GM23338 (cell line): ENCODE measurements around the gene LIPA. TPM values are rescaled to one million over a fixed set of nuclear protein-coding genes. Genes with fewer than 3 reads are reported as not detected.

Experiments used
- ATAC-seq: fragments of 200-7000 bp; cut with Tn5 transposase; 3 replicates; pipeline ENCODE4 v1.9.1; 2020
- DNase-seq: peaks from one replicate; pipeline ENCODE4 v3.0.0-alpha.2; 2015; ENCODE audit warnings: low spot score
- H2AFZ ChIP-seq: fragments of 200-600 bp; sonication (generic); 2 replicates; pipeline ENCODE4 v1.8.0; 2016; ENCODE audit warnings: antibody characterized with exemption, mild to moderate bottlenecking, moderate library complexity
- H3F3A ChIP-seq: fragments of 200-600 bp; sonication (generic); replicated peaks from 2 replicates; pipeline ENCODE4 v1.8.0; 2017; ENCODE audit warnings: antibody characterized with exemption, mixed run types, low read depth
- H3K27ac ChIP-seq: fragments of 200-600 bp; sonication (generic); 2 replicates; pipeline ENCODE4 v1.6.1; 2016; ENCODE audit warnings: low read depth
- H3K27me3 ChIP-seq: fragments of 200-600 bp; sonication (generic); 2 replicates; pipeline ENCODE4 v1.8.0; 2016; ENCODE audit warnings: mild to moderate bottlenecking, mixed run types, moderate library complexity; ENCODE audit not compliant: insufficient read depth
- H3K36me3 ChIP-seq: fragments of 200-600 bp; sonication (generic); 2 replicates; pipeline ENCODE4 v1.8.0; 2016; ENCODE audit warnings: mild to moderate bottlenecking; ENCODE audit not compliant: insufficient read depth
- H3K4me1 ChIP-seq: fragments of 200-600 bp; sonication (generic); 2 replicates; pipeline ENCODE4 v1.8.0; 2016; ENCODE audit warnings: mild to moderate bottlenecking, moderate library complexity; ENCODE audit not compliant: insufficient read depth
- H3K4me2 ChIP-seq: fragments of 200-600 bp; sonication (generic); 2 replicates; pipeline ENCODE4 v1.7.1; 2017; ENCODE audit warnings: mixed run types
- H3K4me3 ChIP-seq: fragments of 200-600 bp; sonication (generic); 2 replicates; pipeline ENCODE4 v1.6.1; 2016; ENCODE audit warnings: mixed run types
- H3K79me2 ChIP-seq: fragments of 200-600 bp; sonication (generic); replicated peaks from 2 replicates; pipeline ENCODE4 v1.8.0; 2017; ENCODE audit warnings: mild to moderate bottlenecking; ENCODE audit not compliant: insufficient read depth
- H3K9me2 ChIP-seq: fragments of 200-600 bp; sonication (generic); 2 replicates; pipeline ENCODE4 v1.8.0; 2017; ENCODE audit not compliant: insufficient read depth
- H4K20me1 ChIP-seq: fragments of 200-600 bp; sonication (generic); replicated peaks from 2 replicates; pipeline ENCODE4 v1.8.0; 2017; ENCODE audit warnings: mild to moderate bottlenecking; ENCODE audit not compliant: insufficient read depth
- H3K27ac Mint-ChIP-seq: 2 replicates; pipeline ENCODE4 v1.8.0; 2020; ENCODE audit warnings: inconsistent platforms, mild to moderate bottlenecking, moderate library complexity, mixed read lengths
- H3K27me3 Mint-ChIP-seq: 3 replicates; pipeline ENCODE4 v1.8.0; 2022; ENCODE audit warnings: low read depth, mild to moderate bottlenecking, moderate library complexity, mixed read lengths, inconsistent platforms; ENCODE audit not compliant: insufficient read depth, poor library complexity
- H3K36me3 Mint-ChIP-seq: 3 replicates; pipeline ENCODE4 v1.8.0; 2021; ENCODE audit warnings: low read depth, mild to moderate bottlenecking, inconsistent platforms, moderate library complexity, mixed read lengths
- H3K4me1 Mint-ChIP-seq: 3 replicates; pipeline ENCODE4 v1.8.0; 2020; ENCODE audit warnings: mild to moderate bottlenecking, inconsistent platforms, mixed read lengths
- H3K4me3 Mint-ChIP-seq: 3 replicates; pipeline ENCODE4 v1.8.0; 2021; ENCODE audit warnings: moderate library complexity, mild to moderate bottlenecking, inconsistent platforms, mixed read lengths
- H3K9me3 Mint-ChIP-seq: 3 replicates; pipeline ENCODE4 v1.8.0; 2020; ENCODE audit warnings: moderate library complexity, mild to moderate bottlenecking, inconsistent platforms, mixed read lengths
- CREB1 ChIP-seq: fragments of 250-450 bp; sonication (Bioruptor Pico); IDR thresholded peaks from 2 replicates; pipeline ENCODE4 v1.5.0; 2020; ENCODE audit warnings: low read depth, mild to moderate bottlenecking, moderate library complexity
- ETS1 ChIP-seq: IDR thresholded peaks from 2 replicates; pipeline ENCODE4 v1.6.1; 2016; ENCODE audit warnings: antibody characterized with exemption
- EZH2 ChIP-seq: fragments of 200-600 bp; sonication (generic); IDR thresholded peaks from one replicate; pipeline ENCODE4 v1.8.0; 2017; ENCODE audit warnings: antibody characterized with exemption, mild to moderate bottlenecking, low read depth; ENCODE audit not compliant: unreplicated experiment
- EZH2phosphoT487 ChIP-seq: fragments of 200-600 bp; sonication (generic); IDR thresholded peaks from one replicate; pipeline ENCODE4 v1.8.1; 2018; ENCODE audit warnings: antibody characterized with exemption; ENCODE audit not compliant: unreplicated experiment
- JUNB ChIP-seq: IDR thresholded peaks from one replicate; pipeline ENCODE4 v1.6.1; 2016; ENCODE audit warnings: antibody characterized with exemption; ENCODE audit not compliant: unreplicated experiment
- NANOG ChIP-seq: IDR thresholded peaks from 2 replicates; pipeline ENCODE4 v1.6.1; 2016; ENCODE audit warnings: antibody characterized with exemption, borderline replicate concordance
- POLR2AphosphoS5 ChIP-seq: IDR thresholded peaks from 2 replicates; pipeline ENCODE4 v1.6.1; 2016; ENCODE audit warnings: antibody characterized with exemption, low read depth
- ZNF331 ChIP-seq: fragments of 250-450 bp; sonication (Bioruptor Pico); IDR thresholded peaks from 2 replicates; pipeline ENCODE4 v1.5.0; 2020; ENCODE audit warnings: low read depth, mild to moderate bottlenecking, moderate library complexity
- ZNF462 ChIP-seq: fragments of 250-450 bp; sonication (Bioruptor Pico); IDR thresholded peaks from 2 replicates; pipeline ENCODE4 v1.5.0; 2020; ENCODE audit warnings: mild to moderate bottlenecking, moderate library complexity
- polyA plus RNA-seq: library from polyadenylated mRNA; unstranded; fragments of >200 nt; fragmentation: Nextera tagmentation; extraction: Ambion mirVana; gene quantifications from 2 replicates; pipeline ENCODE4 v1.2.1, GENCODE V29; 2016
- total RNA-seq: library from RNA; depleted of rRNA; stranded (reverse); fragments of >200 nt; shearing (Covaris generic); gene quantifications from 2 replicates; pipeline ENCODE4 v1.2.3, GENCODE V29; 2014
- TF ChIP-seq, protein P1 (sequence below), 2 experiments: fragments of 200-600 bp in 1 of 2; sonication (generic) in 1 of 2; conservative IDR thresholded peaks; 2 replicates each; pipeline versions ENCODE4 v1.5.1 to v1.6.1; 2016 to 2017; ENCODE audit warnings: antibody characterized with exemption in 2 of 2, low read depth in 2 of 2, mild to moderate bottlenecking in 2 of 2, moderate library complexity in 1 of 2
- TF ChIP-seq, protein P2 (sequence below): IDR thresholded peaks from one replicate; pipeline ENCODE4 v1.6.1; 2018; ENCODE audit warnings: antibody characterized with exemption; ENCODE audit not compliant: unreplicated experiment

LIPA gene
- total and polyA plus RNA-seq, 2 experiments from 2014 or later = 37.8 to 86.3 TPM

DNA sequence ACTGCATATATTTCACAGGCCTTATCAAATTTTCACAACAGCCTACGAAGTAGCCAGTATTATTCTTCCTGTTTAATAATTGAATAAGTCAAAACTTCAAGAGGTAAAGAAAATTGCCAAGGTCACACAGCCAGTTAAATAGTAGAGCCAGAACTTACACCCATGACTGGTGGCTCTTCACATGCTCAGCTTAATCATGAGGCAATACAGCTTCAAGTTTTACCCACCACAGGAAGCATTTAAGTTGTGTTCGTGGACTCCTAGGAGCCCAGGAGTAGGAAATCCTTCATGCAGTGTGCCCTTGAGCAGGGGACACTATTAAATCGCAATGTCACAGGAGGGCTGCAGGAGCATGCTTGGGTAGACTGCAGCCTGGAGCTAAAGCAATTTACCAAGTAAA lies 11.1 kb downstream of the LIPA start:
- peaks cover 46% of the 10 kb centered on the region for H3K4me1 ChIP-seq
- peaks cover 3% of the 10 kb centered on the region; the same call in 2 of the 3 replicates for H3K36me3 Mint-ChIP-seq
- H2AFZ ChIP-seq = no peak overlapping the region
- no peaks in the 10 kb centered on the region for H3F3A ChIP-seq
- H3K27me3 ChIP-seq = no peaks in the 10 kb centered on the region
- peaks cover 5% of the 10 kb centered on the region for H3K79me2 ChIP-seq
- H3K27ac Mint-ChIP-seq = no peak overlapping the region
- no peaks in the 10 kb centered on the region for H3K9me2 ChIP-seq
- H3K4me3 Mint-ChIP-seq = no peak overlapping the region
- DNase-seq (no peak), ATAC-seq (no peak)
- peaks cover 38% of the 10 kb centered on the region for H3K4me1 Mint-ChIP-seq
- no peaks in the 10 kb centered on the region for H3K9me3 Mint-ChIP-seq
- peaks cover 3% of the 10 kb centered on the region; the same call in 1 of the 2 replicates for H3K36me3 ChIP-seq
- no peak for TF ChIP-seq POLR2AphosphoS5
- TF ChIP-seq, protein P1, sequence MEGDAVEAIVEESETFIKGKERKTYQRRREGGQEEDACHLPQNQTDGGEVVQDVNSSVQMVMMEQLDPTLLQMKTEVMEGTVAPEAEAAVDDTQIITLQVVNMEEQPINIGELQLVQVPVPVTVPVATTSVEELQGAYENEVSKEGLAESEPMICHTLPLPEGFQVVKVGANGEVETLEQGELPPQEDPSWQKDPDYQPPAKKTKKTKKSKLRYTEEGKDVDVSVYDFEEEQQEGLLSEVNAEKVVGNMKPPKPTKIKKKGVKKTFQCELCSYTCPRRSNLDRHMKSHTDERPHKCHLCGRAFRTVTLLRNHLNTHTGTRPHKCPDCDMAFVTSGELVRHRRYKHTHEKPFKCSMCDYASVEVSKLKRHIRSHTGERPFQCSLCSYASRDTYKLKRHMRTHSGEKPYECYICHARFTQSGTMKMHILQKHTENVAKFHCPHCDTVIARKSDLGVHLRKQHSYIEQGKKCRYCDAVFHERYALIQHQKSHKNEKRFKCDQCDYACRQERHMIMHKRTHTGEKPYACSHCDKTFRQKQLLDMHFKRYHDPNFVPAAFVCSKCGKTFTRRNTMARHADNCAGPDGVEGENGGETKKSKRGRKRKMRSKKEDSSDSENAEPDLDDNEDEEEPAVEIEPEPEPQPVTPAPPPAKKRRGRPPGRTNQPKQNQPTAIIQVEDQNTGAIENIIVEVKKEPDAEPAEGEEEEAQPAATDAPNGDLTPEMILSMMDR (conservative IDR thresholded peaks at IDR 0.05; ENCODE audit: low read depth in 2 of 2) = no peak
- no peak for TF ChIP-seq EZH2phosphoT487
- no peak for TF ChIP-seq EZH2
- no peak for TF ChIP-seq ETS1
- TF ChIP-seq JUNB = no peak
- TF ChIP-seq NANOG = no peak
- no peak for TF ChIP-seq ZNF331 (CRISPR knock-in tag)
- TF ChIP-seq ZNF462 (CRISPR knock-in tag) = no peak
- TF ChIP-seq CREB1 (CRISPR knock-in tag) = no peak
- TF ChIP-seq, protein P2, sequence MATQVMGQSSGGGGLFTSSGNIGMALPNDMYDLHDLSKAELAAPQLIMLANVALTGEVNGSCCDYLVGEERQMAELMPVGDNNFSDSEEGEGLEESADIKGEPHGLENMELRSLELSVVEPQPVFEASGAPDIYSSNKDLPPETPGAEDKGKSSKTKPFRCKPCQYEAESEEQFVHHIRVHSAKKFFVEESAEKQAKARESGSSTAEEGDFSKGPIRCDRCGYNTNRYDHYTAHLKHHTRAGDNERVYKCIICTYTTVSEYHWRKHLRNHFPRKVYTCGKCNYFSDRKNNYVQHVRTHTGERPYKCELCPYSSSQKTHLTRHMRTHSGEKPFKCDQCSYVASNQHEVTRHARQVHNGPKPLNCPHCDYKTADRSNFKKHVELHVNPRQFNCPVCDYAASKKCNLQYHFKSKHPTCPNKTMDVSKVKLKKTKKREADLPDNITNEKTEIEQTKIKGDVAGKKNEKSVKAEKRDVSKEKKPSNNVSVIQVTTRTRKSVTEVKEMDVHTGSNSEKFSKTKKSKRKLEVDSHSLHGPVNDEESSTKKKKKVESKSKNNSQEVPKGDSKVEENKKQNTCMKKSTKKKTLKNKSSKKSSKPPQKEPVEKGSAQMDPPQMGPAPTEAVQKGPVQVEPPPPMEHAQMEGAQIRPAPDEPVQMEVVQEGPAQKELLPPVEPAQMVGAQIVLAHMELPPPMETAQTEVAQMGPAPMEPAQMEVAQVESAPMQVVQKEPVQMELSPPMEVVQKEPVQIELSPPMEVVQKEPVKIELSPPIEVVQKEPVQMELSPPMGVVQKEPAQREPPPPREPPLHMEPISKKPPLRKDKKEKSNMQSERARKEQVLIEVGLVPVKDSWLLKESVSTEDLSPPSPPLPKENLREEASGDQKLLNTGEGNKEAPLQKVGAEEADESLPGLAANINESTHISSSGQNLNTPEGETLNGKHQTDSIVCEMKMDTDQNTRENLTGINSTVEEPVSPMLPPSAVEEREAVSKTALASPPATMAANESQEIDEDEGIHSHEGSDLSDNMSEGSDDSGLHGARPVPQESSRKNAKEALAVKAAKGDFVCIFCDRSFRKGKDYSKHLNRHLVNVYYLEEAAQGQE = no peak
- H4K20me1 ChIP-seq = 0 out of 2 replicates have a peak, but pooled peaks cover 5% of the 10 kb centered on the region
- H3K27ac ChIP-seq = no peak overlapping the region
- peaks cover 2% of the 10 kb centered on the region for H3K27me3 Mint-ChIP-seq
- no peak overlapping the region for H3K4me3 ChIP-seq
- no peak overlapping the region for H3K4me2 ChIP-seq
